Renal pelvis (tissue), 3 donors: Measurements from ENCODE around the gene PTCD3. TPM values are rescaled to one million over a fixed set of nuclear protein-coding genes. Genes with fewer than 3 reads are reported as not detected.

Source experiments
- polyA plus RNA-seq, 3 donors: library from polyadenylated mRNA; unstranded; fragments of 120-200 nt; gene quantifications; one replicate each; pipeline ENCODE4 v1.2.1, GENCODE V29; 2013; ENCODE audit not compliant: insufficient read length in 3 of 3

PTCD3 gene
- polyA plus RNA-seq, 3 donors, result 113 to 145 (median 144) TPM

Other genes starting within 250 kb of the PTCD3 start
- 10 to 100 TPM in 2 of 3 donors, 1 to 10 TPM in 1; 9.2 to 12.4 (median 11.1) TPM for gene ST3GAL5, start 217.2 kb upstream of the PTCD3 start, polyA plus RNA-seq
- 10 to 100 TPM; 18.8 to 24.3 (median 24.0) TPM for gene POLR1A, start 349 bp upstream of the PTCD3 start, polyA plus RNA-seq
- 100 to 1,000 TPM; 103 to 108 (median 107) TPM for gene IMMT, start 89.2 kb downstream of the PTCD3 start, polyA plus RNA-seq
- 10 to 100 TPM; 43.1 to 49.5 (median 45.0) TPM for gene MRPL35, start 93.2 kb downstream of the PTCD3 start, polyA plus RNA-seq
- gene REEP1, start 231.4 kb downstream of the PTCD3 start, polyA plus RNA-seq, result 1 to 10 TPM; 2.7 to 3.5 (median 3.2) TPM